Adrenal gland (tissue), 12 donors: ENCODE measurements around the gene TBC1D24. TPM values are rescaled to one million over a fixed set of nuclear protein-coding genes. Genes with fewer than 3 reads are reported as not detected.
A peak's percentile ranks its signal among the peaks of the same experiment; 100 is the strongest.

Experiments used
- DNase-seq, 7 donors: peaks; one replicate each; pipeline ENCODE4 v3.0.0-alpha.2; 2019 to 2020
- H3K27ac ChIP-seq, 5 donors: fragments of 200-600 bp; sonication (generic) in 4 of 5; 1 replicate in 3 of 5; 2 replicates in 2 of 5; pipeline versions ENCODE4 v1.5.1 to v1.8.0; 2016 to 2020; ENCODE audit warnings: mild to moderate bottlenecking in 1 of 5
- H3K27me3 ChIP-seq: fragments of 200-600 bp; 2 replicates; pipeline ENCODE4 v1.8.0; 2021
- H3K36me3 ChIP-seq, 2 donors: fragments of 200-600 bp; replicated peaks in 1 of 2; 1 replicate in 1 of 2; 2 replicates in 1 of 2; pipeline versions ENCODE4 v1.5.1 to v1.8.0; 2018 to 2022
- H3K4me1 ChIP-seq, 2 donors: fragments of 200-600 bp; replicated peaks in 1 of 2; 1 replicate in 1 of 2; 2 replicates in 1 of 2; pipeline versions ENCODE4 v1.5.1 to v1.8.0; 2018 to 2021
- H3K4me3 ChIP-seq, 4 donors: fragments of 200-600 bp; sonication (generic) in 3 of 4; one replicate each; pipeline ENCODE4 v1.5.1; 2016 to 2018
- H3K9me3 ChIP-seq, 3 donors: fragments of 200-600 bp; sonication (generic) in 1 of 3; replicated peaks in 1 of 3; 1 replicate in 2 of 3; 2 replicates in 1 of 3; pipeline versions ENCODE4 v1.5.1 to v1.8.0; 2016 to 2021
- CTCF ChIP-seq, 6 experiments: fragments of 450-650 bp in 4 of 6; fragments of 200-600 bp in 2 of 6; sonication (generic) in 1 of 6; IDR thresholded peaks; 1 replicate in 5 of 6; 2 replicates in 1 of 6; pipeline versions ENCODE4 v1.5.1 to v1.8.0; 2016 to 2021; ENCODE audit warnings: antibody characterized with exemption in 6 of 6, mild to moderate bottlenecking in 2 of 6, moderate library complexity in 1 of 6
- POLR2A ChIP-seq, 2 donors: fragments of 450-650 bp; IDR thresholded peaks; one replicate each; pipeline ENCODE4 v1.6.1; 2017; ENCODE audit warnings: antibody characterized with exemption in 2 of 2, mild to moderate bottlenecking in 2 of 2, moderate library complexity in 1 of 2
- WGBS, 4 donors: extraction: QIAGEN DNeasy Blood & Tissue Kit in 2 of 4; methylation state at CpG; one replicate each; pipeline versions ENCODE4 v1.1.5 to v1.1.7; 2013 to 2017; 5-methylcytosine and 5-hydroxymethylcytosine counted together
- intact Hi-C, 2 donors: fragments of 100-400 bp; cut with DNase I; formaldehyde crosslinking; loops; one replicate each; pipeline versions ENCODE4 v1.14.1 to v1.15.0; 2022 to 2023
- polyA plus RNA-seq, 3 donors: library from polyadenylated mRNA; stranded (reverse); fragments of 200-250 nt in 2 of 3; fragments of 350-450 nt in 1 of 3; fragmentation: Illumina TruSeq in 1 of 3; extraction: RNeasy Lipid Tissue Mini Kit (QIAGEN cat#74804) in 1 of 3; gene quantifications; one replicate each; pipeline ENCODE4 v1.2.3, GENCODE V29; 2013 to 2014
- total RNA-seq, 9 donors: library from RNA; depleted of rRNA in 4 of 9; stranded (reverse); fragments of >200 nt in 4 of 9; fragments of 120-200 nt in 1 of 9; fragmentation: NEBNext Ultra II Directional in 1 of 9; extraction: Animal tissue kit (Norgen Biotek cat#: 25700) in 1 of 9; gene quantifications; one replicate each; pipeline versions ENCODE4 v1.1.0 to v1.2.4, GENCODE V29; 2013 to 2023
- donor health status: healthy with polysubstance abuse.
- donor health status: Bipolar disorder and iron deficiency.
- donor health status: DM: yes; HTN: yes; CAD: no.
- donor health status: DM: no; HTN: no; CAD: no.
- donor health status: DM: no; HTN: no; CAD: no.
- donor health status: DM: yes; HTN: yes; CAD: no.

TBC1D24 gene
- total and polyA plus RNA-seq, 12 donors, result 3.9 to 18.5 (median 13.9) TPM

GRCh38 chr16:2485811-2486507, 11.0 kb downstream of the TBC1D24 start:
- Histone ChIP-seq H3K4me3 (no peak overlapping the region), H3K36me3 (no peaks in the 10 kb centered on the region), H3K9me3 (no peaks in the 10 kb centered on the region), H3K27ac (no peak overlapping the region), H3K4me1 (no peaks in the 10 kb centered on the region), H3K27me3 (no peaks in the 10 kb centered on the region)
- no peak for DNase-seq
- TF ChIP-seq CTCF (IDR thresholded peaks at IDR 0.05), result no peak
- no peak for TF ChIP-seq POLR2A (IDR thresholded peaks at IDR 0.05)
- intact Hi-C loops, result no loop called here
- 78 to 86% (median 81%) methylated on average over 14 to 33 of the region's 33 CpGs for WGBS, 4 donors

- DNase-seq, result peak in 2 of 7 donors; percentile 37 to 84
- Histone ChIP-seq H3K4me1 (no peaks in the 10 kb centered on the region), H3K4me3 (no peak overlapping the region), H3K27ac (peak overlapping the region in 1 of 5 donors; percentile 56), H3K27me3 (no peaks in the 10 kb centered on the region), H3K9me3 (no peaks in the 10 kb centered on the region), H3K36me3 (no peaks in the 10 kb centered on the region)
- intact Hi-C loops, result no loop called here
- 66 to 75% (median 71%) methylated on average over 24 to 29 of the region's 29 CpGs for WGBS, 4 donors
- no peak for TF ChIP-seq POLR2A (IDR thresholded peaks at IDR 0.05)
- TF ChIP-seq CTCF (IDR thresholded peaks at IDR 0.05), result peak in 1 of 6 experiments; percentile 24
These were observed 12.0 kb downstream of the TBC1D24 start for GRCh38 chr16:2486645-2487516.

- DNase-seq, result no peak
- H3K9me3 ChIP-seq, result no peaks in the 10 kb centered on the region
- H3K4me1 ChIP-seq, result no peaks in the 10 kb centered on the region
- no peak overlapping the region for H3K4me3 ChIP-seq
- no peak overlapping the region for H3K27ac ChIP-seq
- H3K27me3 ChIP-seq, result no peaks in the 10 kb centered on the region
- WGBS, 4 donors, result 56 to 92% (median 69%) methylated on average over 7 to 8 of the region's 8 CpGs
- intact Hi-C loops, result no loop called here
- no peak for TF ChIP-seq CTCF (IDR thresholded peaks at IDR 0.05)
- TF ChIP-seq POLR2A (IDR thresholded peaks at IDR 0.05), result no peak
- H3K36me3 ChIP-seq, result no peaks in the 10 kb centered on the region
These were observed 12.6 kb downstream of the TBC1D24 start for GRCh38 chr16:2487517-2487842.

- H3K36me3 ChIP-seq, result no peaks in the 10 kb centered on the region
- WGBS, 4 donors, result 69 to 80% (median 74%) methylated on average over 12 to 15 of the region's 15 CpGs
- no peak overlapping the region for H3K27ac ChIP-seq
- no peak for DNase-seq
- H3K27me3 ChIP-seq, result no peaks in the 10 kb centered on the region
- TF ChIP-seq POLR2A (IDR thresholded peaks at IDR 0.05), result no peak
- TF ChIP-seq CTCF (IDR thresholded peaks at IDR 0.05), result no peak
- no peaks in the 10 kb centered on the region for H3K4me1 ChIP-seq
- intact Hi-C loops, result no loop called here
- H3K4me3 ChIP-seq, result no peak overlapping the region
- no peaks in the 10 kb centered on the region for H3K9me3 ChIP-seq
These were observed 13.1 kb downstream of the TBC1D24 start for GRCh38 chr16:2487903-2488531.
